ENCODE data around the gene YARS1. TPM values are rescaled to one million over a fixed set of nuclear protein-coding genes. Genes with fewer than 3 reads are reported as not detected.
"Not testable (repeated sequence)": the region's sequence is repeated elsewhere in the genome, so short reads cannot be mapped to it uniquely, and the experiment has no call there.

YARS1 gene
- total RNA-seq, 1 experiment from 2014 or later, result 115 TPM

DNA sequence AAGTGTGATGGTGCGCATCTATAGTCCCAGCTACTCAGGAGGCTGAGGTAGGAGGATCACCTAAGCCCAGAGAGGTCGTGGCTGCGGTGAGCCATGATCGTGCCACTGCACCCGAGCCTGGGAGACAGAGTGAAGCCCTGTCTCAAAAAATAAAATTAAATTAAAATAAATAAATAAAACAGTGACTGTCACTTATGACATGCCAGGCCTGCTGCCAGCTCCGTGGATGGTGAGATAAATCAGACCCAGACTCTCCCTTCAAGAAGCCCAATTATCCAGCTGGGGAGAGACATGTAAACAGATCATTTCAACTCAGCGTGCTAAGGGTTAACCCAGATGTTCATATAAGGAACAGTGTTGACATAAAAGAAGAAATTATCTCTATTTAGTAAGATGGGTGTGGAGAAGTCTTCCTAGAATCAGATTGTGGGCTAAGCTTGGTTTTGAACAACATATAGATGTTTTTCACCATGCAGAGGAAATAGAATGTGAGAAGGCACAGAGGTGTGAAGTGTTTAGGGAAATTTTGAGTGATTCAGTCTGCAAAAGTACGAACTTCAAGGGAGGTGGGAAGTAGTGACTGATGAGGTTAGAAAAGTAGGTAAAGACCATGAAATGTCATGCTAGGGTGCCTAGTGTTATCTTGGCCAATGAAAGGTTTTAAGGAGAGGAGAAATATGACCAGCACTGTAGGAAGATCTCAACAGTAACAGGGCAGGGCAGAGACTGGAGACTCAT, 18.3 kb downstream of the YARS1 start:
- Histone ChIP-seq H3K4me2 (ENCODE audit: low read length) (peak overlapping the region; percentile 76), H3K9ac (ENCODE audit: low read length) (peak overlapping the region; percentile 51), H3K36me3 (ENCODE audit: low read depth, low read length) (peaks cover 12% of the 10 kb centered on the region; the same call in 1 of the 2 replicates), H3K9me3 (ENCODE audit: low read length) (no peaks in the 10 kb centered on the region), H3K4me3 (ENCODE audit: low read length) (peak overlapping the region; percentile 45), H3K79me2 (ENCODE audit: low read length) (peaks cover 24% of the 10 kb centered on the region), H3F3A (ENCODE audit: low read length, unreplicated experiment) (peaks cover 27% of the 10 kb centered on the region), H3K4me1 (ENCODE audit: insufficient read depth, low read length) (peaks cover 68% of the 10 kb centered on the region), H4K20me1 (ENCODE audit: low read length) (0 out of 2 replicates have a peak, but pooled peaks cover 3% of the 10 kb centered on the region), H3K9me2 (replicated peaks; ENCODE audit: low read length) (no peaks in the 10 kb centered on the region), H2AFZ (ENCODE audit: low read length) (no peak overlapping the region), H3K27ac (ENCODE audit: low read length) (peak overlapping the region; percentile 93), H3K27me3 (ENCODE audit: low read length) (no peaks in the 10 kb centered on the region)
- peak; percentile 3; the same call in 1 of the 2 replicates for ATAC-seq
- no peak for TF ChIP-seq EZH2phosphoT487 (IDR thresholded peaks at IDR 0.05; ENCODE audit: borderline replicate concordance, low read length)
- TF ChIP-seq EZH2 (IDR thresholded peaks at IDR 0.05; ENCODE audit: low read length, unreplicated experiment), result no peak
- TF ChIP-seq, protein P1, sequence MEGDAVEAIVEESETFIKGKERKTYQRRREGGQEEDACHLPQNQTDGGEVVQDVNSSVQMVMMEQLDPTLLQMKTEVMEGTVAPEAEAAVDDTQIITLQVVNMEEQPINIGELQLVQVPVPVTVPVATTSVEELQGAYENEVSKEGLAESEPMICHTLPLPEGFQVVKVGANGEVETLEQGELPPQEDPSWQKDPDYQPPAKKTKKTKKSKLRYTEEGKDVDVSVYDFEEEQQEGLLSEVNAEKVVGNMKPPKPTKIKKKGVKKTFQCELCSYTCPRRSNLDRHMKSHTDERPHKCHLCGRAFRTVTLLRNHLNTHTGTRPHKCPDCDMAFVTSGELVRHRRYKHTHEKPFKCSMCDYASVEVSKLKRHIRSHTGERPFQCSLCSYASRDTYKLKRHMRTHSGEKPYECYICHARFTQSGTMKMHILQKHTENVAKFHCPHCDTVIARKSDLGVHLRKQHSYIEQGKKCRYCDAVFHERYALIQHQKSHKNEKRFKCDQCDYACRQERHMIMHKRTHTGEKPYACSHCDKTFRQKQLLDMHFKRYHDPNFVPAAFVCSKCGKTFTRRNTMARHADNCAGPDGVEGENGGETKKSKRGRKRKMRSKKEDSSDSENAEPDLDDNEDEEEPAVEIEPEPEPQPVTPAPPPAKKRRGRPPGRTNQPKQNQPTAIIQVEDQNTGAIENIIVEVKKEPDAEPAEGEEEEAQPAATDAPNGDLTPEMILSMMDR (conservative IDR thresholded peaks at IDR 0.05; ENCODE audit: low read depth, low read length), result no peak
- intact Hi-C loops (cut with micrococcal nuclease), result loop anchor here (2.0 kb wide), 1 partner anchor 18 kb away; the partner anchor contains the start of genes S100PBP and YARS1
- CTCF ChIA-PET, result no interaction called here
- peak; percentile 35 for DNase-seq
- POLR2A ChIA-PET (ENCODE audit: unreplicated experiment), result no interaction called here
- BruUV-seq (replicated peaks), result no TSS peak

DNA sequence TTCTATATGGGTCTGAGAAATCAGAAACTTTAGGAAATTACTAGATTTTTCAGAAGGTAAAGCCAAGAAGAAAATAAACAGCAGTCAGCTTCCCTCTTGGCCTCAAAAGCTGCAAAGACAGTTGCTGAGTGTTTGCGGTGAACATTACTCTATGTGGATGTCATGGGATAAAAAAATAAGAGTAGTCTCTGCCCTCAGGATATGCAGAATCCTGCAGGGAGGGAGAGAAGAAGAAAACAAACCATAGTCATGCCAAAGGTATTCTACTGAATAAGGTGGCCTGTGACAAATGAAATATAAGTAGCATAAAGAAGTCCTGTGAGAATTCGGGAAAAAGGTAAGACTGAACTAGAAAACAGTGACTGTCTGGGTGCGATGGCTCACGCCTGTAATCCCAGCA, 19.0 kb downstream of the YARS1 start:
- ChIA-PET CTCF (no interaction called here), POLR2A (ENCODE audit: unreplicated experiment) (no interaction called here)
- TF ChIP-seq EZH2phosphoT487 (IDR thresholded peaks at IDR 0.05; ENCODE audit: borderline replicate concordance, low read length) (no peak), EZH2 (IDR thresholded peaks at IDR 0.05; ENCODE audit: low read length, unreplicated experiment) (no peak)
- TF ChIP-seq, protein P1 (conservative IDR thresholded peaks at IDR 0.05; ENCODE audit: low read depth, low read length), result no peak
- DNase-seq, result peak; percentile 97
- Histone ChIP-seq H3K27ac (ENCODE audit: low read length) (peak overlapping the region; percentile 93), H3K9me3 (ENCODE audit: low read length) (no peaks in the 10 kb centered on the region), H3F3A (ENCODE audit: low read length, unreplicated experiment) (peaks cover 27% of the 10 kb centered on the region), H4K20me1 (ENCODE audit: low read length) (0 out of 2 replicates have a peak, but pooled peaks cover 3% of the 10 kb centered on the region), H3K9me2 (replicated peaks; ENCODE audit: low read length) (no peaks in the 10 kb centered on the region), H3K4me3 (ENCODE audit: low read length) (peak overlapping the region; percentile 44), H3K36me3 (ENCODE audit: low read depth, low read length) (peaks cover 13% of the 10 kb centered on the region; the same call in 1 of the 2 replicates), H3K4me1 (ENCODE audit: insufficient read depth, low read length) (peaks cover 68% of the 10 kb centered on the region), H3K4me2 (ENCODE audit: low read length) (peak overlapping the region; percentile 76), H3K9ac (ENCODE audit: low read length) (peak overlapping the region; percentile 70), H3K79me2 (ENCODE audit: low read length) (peaks cover 26% of the 10 kb centered on the region), H3K27me3 (ENCODE audit: low read length) (no peaks in the 10 kb centered on the region), H2AFZ (ENCODE audit: low read length) (no peak overlapping the region)
- intact Hi-C loops (cut with micrococcal nuclease), result loop anchor here (2.0 kb wide), 1 partner anchor 19 kb away; the partner anchor contains the start of genes S100PBP and YARS1
- no TSS peak for BruUV-seq (replicated peaks)
- peak; percentile 73 for ATAC-seq

DNA sequence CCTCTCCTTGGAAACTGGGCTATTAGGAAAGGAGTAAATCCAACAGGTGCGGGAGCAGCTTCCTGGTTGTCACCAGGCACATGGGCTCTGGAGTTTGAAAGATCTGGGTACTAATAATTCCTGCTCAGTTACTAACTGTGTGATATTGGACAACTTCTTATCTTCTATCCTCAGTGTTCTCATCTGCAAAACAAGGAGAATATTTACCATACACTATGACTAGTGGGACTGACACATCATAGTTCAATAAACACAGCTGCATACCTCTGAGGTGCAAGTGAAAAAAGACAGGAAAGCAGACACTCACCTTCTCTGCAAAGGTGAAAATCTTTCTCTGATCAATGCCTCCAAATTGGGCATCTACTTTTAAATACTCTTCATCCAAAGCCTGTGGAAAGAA, 19.7 kb downstream of the YARS1 start:
- Histone ChIP-seq H3K9me3 (ENCODE audit: low read length) (no peaks in the 10 kb centered on the region), H3K4me1 (ENCODE audit: insufficient read depth, low read length) (peaks cover 66% of the 10 kb centered on the region), H3K27me3 (ENCODE audit: low read length) (no peaks in the 10 kb centered on the region), H4K20me1 (ENCODE audit: low read length) (0 out of 2 replicates have a peak, but pooled peaks cover 3% of the 10 kb centered on the region), H3K79me2 (ENCODE audit: low read length) (peaks cover 29% of the 10 kb centered on the region), H3K36me3 (ENCODE audit: low read depth, low read length) (peaks cover 13% of the 10 kb centered on the region; the same call in 1 of the 2 replicates), H3K4me2 (ENCODE audit: low read length) (peak overlapping the region; percentile 76), H3K9me2 (replicated peaks; ENCODE audit: low read length) (no peaks in the 10 kb centered on the region), H3K4me3 (ENCODE audit: low read length) (peak overlapping the region; percentile 44), H3K27ac (ENCODE audit: low read length) (peak overlapping the region; percentile 93), H3K9ac (ENCODE audit: low read length) (peak overlapping the region; percentile 70), H3F3A (ENCODE audit: low read length, unreplicated experiment) (peaks cover 31% of the 10 kb centered on the region), H2AFZ (ENCODE audit: low read length) (no peak overlapping the region)
- ChIA-PET POLR2A (ENCODE audit: unreplicated experiment) (no interaction called here), CTCF (no interaction called here)
- intact Hi-C loops (cut with micrococcal nuclease), result no loop called here
- no peak for TF ChIP-seq EZH2phosphoT487 (IDR thresholded peaks at IDR 0.05; ENCODE audit: borderline replicate concordance, low read length)
- TF ChIP-seq EZH2 (IDR thresholded peaks at IDR 0.05; ENCODE audit: low read length, unreplicated experiment), result no peak
- TF ChIP-seq, protein P1 (conservative IDR thresholded peaks at IDR 0.05; ENCODE audit: low read depth, low read length), result no peak
- peak; percentile 84 for DNase-seq
- BruUV-seq (replicated peaks), result no TSS peak
- peak; percentile 39 for ATAC-seq

DNA sequence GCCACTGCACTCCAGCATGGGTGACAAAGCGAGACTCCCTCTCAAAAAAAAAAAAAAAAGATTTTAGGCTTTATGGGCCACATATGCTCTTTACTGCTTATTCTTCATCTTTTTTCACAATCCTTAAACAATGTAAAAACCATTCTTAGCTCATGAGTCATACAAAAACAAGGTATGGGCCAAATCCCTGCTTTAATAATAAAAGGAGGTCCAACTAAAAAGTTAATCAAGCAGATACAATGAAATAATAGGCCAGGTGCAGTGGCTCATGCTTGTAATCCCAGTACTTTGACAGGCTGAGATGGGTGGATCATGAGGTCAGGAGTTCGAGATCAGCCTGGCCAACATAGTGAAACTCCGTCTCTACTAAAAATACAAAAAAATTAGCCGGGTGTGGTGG, 21.4 kb downstream of the YARS1 start:
- BruUV-seq (replicated peaks); intact Hi-C loops (cut with micrococcal nuclease); H3K27me3 ChIP-seq (ENCODE audit: low read length); H3K9ac ChIP-seq (ENCODE audit: low read length); H3K4me3 ChIP-seq (ENCODE audit: low read length); H3K9me3 ChIP-seq (ENCODE audit: low read length); H4K20me1 ChIP-seq (ENCODE audit: low read length); H2AFZ ChIP-seq (ENCODE audit: low read length); H3K4me2 ChIP-seq (ENCODE audit: low read length); H3K9me2 ChIP-seq (replicated peaks; ENCODE audit: low read length); POLR2A ChIA-PET (ENCODE audit: unreplicated experiment): not testable (repeated sequence)
- DNase-seq, result peak; percentile 93
- peaks cover 29% of the 10 kb centered on the region for H3K79me2 ChIP-seq (ENCODE audit: low read length)
- peaks cover 64% of the 10 kb centered on the region for H3K4me1 ChIP-seq (ENCODE audit: insufficient read depth, low read length)
- peaks cover 24% of the 10 kb centered on the region for H3F3A ChIP-seq (ENCODE audit: low read length, unreplicated experiment)
- CTCF ChIA-PET, result interaction anchor here (0.5 to 0.6 kb wide), 2 partner anchors 27 to 85 kb away, joined by 3 read pairs; no protein-coding TSS in a partner anchor
- H3K27ac ChIP-seq (ENCODE audit: low read length), result peak overlapping the region; percentile 57
- H3K36me3 ChIP-seq (ENCODE audit: low read depth, low read length), result peaks cover 13% of the 10 kb centered on the region
- peak; percentile 35 for ATAC-seq
